Measurements from ENCODE around the gene GRK1.
A peak's percentile ranks its signal among the peaks of the same experiment; 100 is the strongest.

The GRK1 gene

GRCh38 chr13:113758651-113759524, 91.9 kb downstream of the GRK1 start, which contains the start of gene TMEM255B:
TMEM255B (plus strand) TSS chr13:113759226; CDS start chr13:113759270, 44 bp downstream.
- peak; percentile 48 for DNase-seq (ENCODE audit: low read depth)

GRCh38 chr13:113759525-113760137, 92.6 kb downstream of the GRK1 start:
- DNase-seq (ENCODE audit: low read depth) = no peak

- DNase-seq (ENCODE audit: low read depth) = no peak
These were observed 94.1 kb downstream of the GRK1 start for GRCh38 chr13:113761136-113761535.

GRCh38 chr13:113762075-113762474, 95.1 kb downstream of the GRK1 start:
- DNase-seq (ENCODE audit: low read depth) = no peak

- no peak for DNase-seq (ENCODE audit: low read depth)
These were observed 95.5 kb downstream of the GRK1 start for GRCh38 chr13:113762538-113762937.

GRCh38 chr13:113763254-113763653, 96.2 kb downstream of the GRK1 start:
- DNase-seq (ENCODE audit: low read depth) = no peak

- no peak for DNase-seq (ENCODE audit: low read depth)
These were observed 97.2 kb downstream of the GRK1 start for GRCh38 chr13:113763961-113764792.

GRCh38 chr13:113764793-113765563, 98.0 kb downstream of the GRK1 start:
- DNase-seq (ENCODE audit: low read depth) = no peak

GRCh38 chr13:113765564-113765910, 98.5 kb downstream of the GRK1 start:
- no peak for DNase-seq (ENCODE audit: low read depth)

GRCh38 chr13:113766035-113766800, 99.2 kb downstream of the GRK1 start:
- no peak for DNase-seq (ENCODE audit: low read depth)

GRCh38 chr13:113767366-113767765, 100.3 kb downstream of the GRK1 start:
- DNase-seq (ENCODE audit: low read depth) = no peak

GRCh38 chr13:113768018-113768905, 101.2 kb downstream of the GRK1 start:
- DNase-seq (ENCODE audit: low read depth) = no peak

- no peak for DNase-seq (ENCODE audit: low read depth)
These were observed 102.1 kb downstream of the GRK1 start for GRCh38 chr13:113769106-113769505.

- no peak for DNase-seq (ENCODE audit: low read depth)
These were observed 102.9 kb downstream of the GRK1 start for GRCh38 chr13:113769881-113770280.

- no peak for DNase-seq (ENCODE audit: low read depth)
These were observed 103.4 kb downstream of the GRK1 start for GRCh38 chr13:113770441-113770840.

GRCh38 chr13:113770937-113771336, 103.9 kb downstream of the GRK1 start:
- no peak for DNase-seq (ENCODE audit: low read depth)

GRCh38 chr13:113771709-113772331, 104.8 kb downstream of the GRK1 start:
- no peak for DNase-seq (ENCODE audit: low read depth)

- DNase-seq (ENCODE audit: low read depth) = no peak
These were observed 107.4 kb downstream of the GRK1 start for GRCh38 chr13:113774177-113775107.
